HG03457 (cell line): ENCODE data around the gene DMAC2L.
"Not testable (repeated sequence)": the region's sequence is repeated elsewhere in the genome, so short reads cannot be mapped to it uniquely, and the experiment has no call there.

Experiments
- ATAC-seq: cut with Tn5 transposase; IDR thresholded peaks from one replicate; pipeline ENCODE4 v1.9.1; 2021; ENCODE audit warnings: moderate number of reproducible peaks; ENCODE audit not compliant: unreplicated experiment

The DMAC2L gene, protein sequence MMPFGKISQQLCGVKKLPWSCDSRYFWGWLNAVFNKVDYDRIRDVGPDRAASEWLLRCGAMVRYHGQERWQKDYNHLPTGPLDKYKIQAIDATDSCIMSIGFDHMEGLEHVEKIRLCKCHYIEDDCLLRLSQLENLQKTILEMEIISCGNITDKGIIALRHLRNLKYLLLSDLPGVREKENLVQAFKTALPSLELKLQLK

DNA sequence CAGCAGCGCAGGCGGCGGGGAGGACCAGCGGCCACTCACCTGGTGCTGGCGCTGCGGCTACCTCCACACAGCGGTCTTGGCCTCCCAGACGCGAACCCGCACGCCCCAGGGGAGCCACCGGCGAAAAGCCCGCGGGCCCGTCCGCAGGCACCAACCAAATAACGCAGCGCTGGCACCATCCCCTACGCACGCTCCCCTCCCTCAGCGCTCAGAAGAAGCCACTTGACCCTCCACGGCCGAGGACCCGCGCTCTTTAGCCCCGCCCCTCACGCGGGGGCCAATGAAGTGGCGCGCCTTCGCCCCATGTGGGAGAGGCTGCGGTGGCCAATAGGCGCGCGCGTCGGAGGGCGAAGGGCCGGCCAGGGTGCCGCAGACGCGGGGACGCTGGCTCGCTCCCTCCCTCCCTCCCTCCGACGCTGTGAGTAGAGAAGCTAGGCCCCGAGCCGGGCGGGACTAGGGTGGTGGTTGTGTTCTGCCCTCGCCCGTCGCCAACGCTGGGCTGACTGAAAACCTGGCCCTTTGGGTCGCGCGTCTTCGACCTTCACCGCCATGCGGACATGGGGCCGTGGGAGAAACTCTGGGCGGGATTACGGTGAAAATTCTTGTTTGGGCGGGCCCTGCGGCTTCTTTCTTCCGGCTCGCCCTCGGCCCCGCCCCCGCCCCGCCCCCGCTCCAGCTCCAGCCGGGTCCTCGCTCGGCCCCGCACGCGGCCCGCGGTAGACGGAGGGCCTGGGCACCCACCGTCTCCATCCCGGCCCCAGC lies at the start of gene DMAC2L, which contains the start of gene L2HGDH:
TSS of gene DMAC2L (plus strand) at position 353 of the 762 bp plus-strand sequence. CDS start 9,164 bp downstream, outside the sequence.
TSS of gene L2HGDH (minus strand) at position 258 of the 762 bp plus-strand sequence. CDS start at position 179, 79 bp downstream.
- peak; percentile 92 for ATAC-seq

DNA sequence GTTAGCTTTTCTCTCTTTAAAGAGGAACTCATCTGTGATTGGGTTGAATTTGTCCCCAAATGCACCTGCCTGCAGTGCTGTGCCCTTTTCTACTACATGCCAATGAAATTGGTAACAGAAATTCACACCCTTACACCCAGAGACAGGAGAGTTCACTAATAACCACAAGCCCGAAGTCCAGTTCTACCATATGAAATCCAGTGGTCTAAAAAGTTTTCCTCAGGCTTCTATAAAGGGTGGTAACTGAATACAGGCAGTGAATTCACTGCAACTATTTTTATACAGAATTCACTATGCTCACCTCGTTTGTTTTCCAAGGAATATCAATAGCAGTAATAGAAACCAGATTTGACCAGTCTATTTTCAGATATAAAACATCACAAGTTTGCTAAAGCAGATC lies 49.3 kb upstream of the DMAC2L start:
- no peak for ATAC-seq

DNA sequence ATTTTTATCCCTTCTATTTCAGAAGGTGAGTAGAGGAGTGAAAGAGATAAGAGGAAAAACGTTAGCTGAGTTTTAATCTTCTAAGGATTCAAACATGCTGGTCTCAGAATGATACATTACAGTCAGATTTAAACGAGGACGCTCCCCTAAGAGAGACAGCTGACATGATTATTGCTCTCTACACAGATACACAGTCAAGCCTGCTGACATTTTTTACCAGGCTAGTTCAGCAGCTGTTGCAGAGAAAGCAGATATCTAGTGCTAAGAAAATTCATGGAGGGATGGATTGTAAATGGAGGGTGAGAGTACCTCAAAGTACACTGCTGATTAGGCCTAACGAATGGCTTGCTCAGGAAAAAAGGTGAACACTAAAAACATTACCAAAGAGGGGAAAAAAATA lies 48.8 kb upstream of the DMAC2L start:
- ATAC-seq: no peak

DNA sequence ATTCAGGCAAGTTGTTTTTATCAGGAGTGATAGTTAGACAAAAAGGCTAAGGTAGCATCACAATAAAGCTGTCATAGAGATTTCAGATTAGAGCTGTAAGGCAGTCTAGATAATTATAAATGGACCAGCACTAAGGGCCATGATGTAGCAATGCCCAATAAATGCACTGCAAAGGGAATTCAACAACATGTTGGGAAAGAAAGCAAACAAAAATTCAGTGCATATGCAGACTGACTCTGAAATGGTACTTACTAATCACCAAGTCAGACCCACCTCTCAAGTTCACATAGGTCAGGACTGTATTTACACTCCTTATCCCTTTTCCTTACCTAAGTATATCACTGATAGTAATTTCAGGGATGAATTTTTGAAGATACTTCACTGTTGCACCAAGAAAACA lies 47.1 kb upstream of the DMAC2L start:
- ATAC-seq: no peak

DNA sequence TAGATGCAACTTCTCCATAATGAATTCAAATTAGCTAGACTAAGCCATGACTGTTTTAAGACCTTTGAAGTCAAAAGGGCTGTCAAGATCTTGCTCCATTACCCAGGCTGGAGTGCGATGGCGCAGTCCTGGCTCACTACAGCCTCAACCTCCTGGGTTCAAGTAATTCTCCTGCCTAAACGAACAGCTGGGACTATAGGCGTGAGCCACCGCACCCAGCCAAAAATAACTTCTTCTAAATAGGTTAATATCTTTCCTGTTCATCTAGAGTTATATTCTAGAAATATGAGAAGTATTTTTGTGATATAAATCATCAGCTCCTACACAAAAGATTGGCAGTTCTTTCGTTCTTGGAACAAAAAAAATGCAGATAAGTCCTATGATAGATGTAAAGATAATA lies 41.2 kb upstream of the DMAC2L start:
- ATAC-seq: no peak

DNA sequence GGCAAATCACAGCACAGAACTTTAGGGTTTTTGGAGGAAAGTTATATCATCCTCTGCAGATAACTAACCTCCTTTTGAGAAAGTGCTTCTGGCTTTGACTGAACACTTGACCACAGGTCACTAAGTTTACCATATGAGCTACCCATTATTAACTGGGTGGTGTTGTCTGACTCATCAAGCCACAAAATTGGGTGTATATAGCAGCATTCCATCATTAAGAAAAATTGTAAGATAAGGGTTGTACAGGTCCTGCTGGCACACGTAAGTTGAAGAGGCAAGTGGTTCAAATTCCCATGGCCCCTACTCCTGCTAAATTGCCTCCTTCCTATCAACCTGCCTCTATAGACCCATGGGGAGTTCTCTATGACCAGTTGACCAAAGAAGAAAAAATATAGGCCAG lies 39.6 kb upstream of the DMAC2L start:
- no peak for ATAC-seq

DNA sequence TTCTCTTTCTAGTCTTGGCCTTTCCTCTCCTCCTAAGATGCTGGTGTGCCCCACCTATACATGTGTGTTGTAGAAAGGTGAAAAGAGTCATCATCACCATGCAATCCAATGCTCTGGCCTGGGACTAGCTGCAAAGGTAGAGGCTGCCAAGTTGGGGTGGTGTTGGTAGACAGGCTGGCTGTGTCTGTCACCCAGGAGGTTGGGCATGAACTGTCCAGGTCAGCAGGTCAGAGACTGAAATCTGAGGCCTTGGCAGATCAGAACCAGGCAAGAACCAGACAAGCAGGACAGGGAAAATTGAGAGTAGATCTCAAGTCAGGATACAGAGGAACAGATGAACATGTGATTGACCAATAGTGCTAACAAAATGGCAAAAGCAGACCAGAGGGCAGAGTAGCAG lies 26.3 kb upstream of the DMAC2L start:
- no peak for ATAC-seq

DNA sequence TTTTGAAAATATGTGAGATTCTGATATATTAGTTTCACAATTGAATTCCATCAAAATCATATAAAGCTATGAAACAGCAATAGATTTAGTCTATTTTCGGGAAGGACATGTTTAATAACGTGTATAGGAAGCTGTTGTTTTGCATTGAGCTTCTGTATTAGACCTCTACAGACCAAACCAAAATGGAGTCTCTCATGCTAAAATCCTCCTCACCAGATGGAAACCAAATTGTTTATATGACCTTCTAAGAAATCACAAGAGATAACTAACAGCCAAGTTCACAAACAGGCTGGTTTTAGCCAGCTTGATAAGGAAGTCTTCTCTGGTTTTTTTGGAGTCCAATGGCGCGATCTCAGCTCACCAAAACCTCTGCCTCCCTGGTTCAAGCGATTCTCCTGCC lies 24.0 kb upstream of the DMAC2L start:
- no peak for ATAC-seq

DNA sequence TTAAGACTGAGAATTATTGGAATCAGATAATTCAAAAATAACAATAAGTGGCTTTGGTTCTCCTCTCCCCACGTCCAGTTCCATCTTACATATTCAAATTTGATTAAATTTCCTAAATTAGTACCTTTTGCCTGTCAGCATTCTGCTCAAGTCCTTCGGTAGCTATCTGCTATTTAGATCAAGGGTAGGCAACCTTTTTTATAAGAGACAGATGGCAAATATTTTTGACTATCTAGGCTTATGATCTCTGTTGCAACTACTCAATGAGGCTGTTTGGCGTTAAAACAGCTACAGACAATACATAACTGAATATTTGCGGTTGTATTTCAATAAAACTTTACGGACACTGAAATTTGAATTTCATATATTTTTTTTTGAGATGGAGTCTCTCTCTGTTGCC lies 21.8 kb upstream of the DMAC2L start:
- no peak for ATAC-seq

DNA sequence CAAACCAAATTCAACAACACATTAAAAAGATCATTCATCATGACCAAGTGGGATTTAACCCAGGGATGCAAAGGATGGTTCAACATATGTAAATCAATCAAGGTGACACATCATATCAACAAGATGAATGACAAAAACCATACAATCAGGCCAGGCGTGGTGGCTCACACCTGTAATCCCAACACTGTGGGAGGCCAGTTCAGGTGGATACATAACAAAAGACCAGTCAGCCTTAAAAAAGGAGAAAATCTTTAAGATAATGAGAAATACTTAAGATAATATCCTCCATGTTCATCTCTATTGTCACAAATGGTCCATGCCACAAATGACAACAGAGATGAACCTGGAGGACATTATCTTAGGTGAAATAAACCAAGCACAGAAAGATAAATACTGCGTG lies 12.5 kb upstream of the DMAC2L start:
- no peak for ATAC-seq

DNA sequence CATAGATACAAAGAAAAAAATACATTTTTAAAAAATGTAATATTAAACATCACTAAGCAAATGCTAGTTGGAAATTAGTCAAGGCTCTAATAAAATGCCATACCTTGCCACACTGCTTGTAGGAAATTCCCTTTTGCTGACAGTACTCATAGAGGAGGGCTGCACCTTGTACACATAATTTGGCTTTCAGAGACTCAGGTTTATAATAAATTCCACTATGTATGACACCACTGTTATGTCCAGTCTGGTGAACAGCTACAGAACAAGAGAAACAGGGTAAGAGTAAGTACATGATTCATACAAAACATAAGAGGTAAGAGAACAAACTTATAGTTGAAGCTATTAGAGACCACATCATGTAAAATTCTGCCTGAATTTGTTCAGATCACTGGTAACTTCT lies 10.2 kb upstream of the DMAC2L start:
- no peak for ATAC-seq

DNA sequence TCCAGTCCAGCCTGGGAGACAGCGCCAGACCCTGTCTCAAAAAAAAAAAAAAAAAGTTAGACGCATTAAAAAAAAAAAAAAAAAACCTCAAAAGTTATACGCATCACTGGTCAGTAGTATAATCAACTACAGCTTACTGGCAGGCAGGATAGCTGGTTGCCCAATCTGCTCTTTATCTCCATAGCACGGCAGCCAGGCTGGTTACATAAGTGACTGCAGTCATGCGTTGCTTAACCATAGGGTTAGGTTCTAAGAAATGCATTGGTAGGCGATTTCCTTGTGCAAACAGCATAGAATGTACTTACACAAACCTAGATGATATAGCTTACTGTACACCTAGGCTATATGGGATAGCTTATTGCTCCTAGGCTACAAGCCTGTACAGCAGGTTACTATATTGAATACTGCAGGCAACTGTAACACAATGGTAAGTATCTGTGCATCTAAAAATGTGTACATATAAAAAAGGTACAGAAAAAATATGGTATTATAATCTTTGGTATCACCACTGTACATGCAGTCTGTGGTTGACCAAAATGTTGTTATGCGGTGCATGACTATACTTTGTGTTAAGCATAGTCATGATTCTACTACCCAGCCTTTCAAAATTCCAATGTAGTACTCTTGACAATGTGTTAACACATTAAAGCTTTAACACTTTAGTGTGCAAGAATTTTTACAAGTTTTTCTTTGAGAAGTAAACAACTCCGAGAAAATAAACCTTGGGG lies 8.2 kb upstream of the DMAC2L start:
- no peak for ATAC-seq

DNA sequence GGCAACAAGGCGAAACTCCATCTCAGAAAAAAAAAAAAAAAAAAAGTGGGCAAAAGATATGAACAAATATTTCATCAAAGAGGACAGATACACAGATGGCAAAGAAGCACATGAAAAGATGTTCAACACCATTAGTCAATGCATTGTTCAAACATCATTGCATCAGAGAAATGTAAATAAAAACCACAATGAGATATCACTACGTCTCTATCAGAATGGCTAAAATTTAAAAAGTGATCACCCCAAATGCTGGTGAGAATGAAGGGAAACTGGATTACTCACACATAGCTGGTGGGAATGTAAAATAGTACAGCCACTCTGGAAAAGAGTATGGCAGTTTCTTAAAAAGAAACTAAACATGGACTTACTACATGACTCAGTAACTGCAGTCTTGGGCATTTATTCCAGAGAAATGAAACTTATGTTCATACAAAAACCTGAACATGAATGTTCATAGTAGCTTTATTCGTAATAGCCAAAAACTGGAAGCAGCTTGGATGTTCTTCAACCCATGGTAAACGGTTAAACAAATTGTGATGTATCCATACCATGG lies 3.7 kb upstream of the DMAC2L start:
- ATAC-seq: no peak

DNA sequence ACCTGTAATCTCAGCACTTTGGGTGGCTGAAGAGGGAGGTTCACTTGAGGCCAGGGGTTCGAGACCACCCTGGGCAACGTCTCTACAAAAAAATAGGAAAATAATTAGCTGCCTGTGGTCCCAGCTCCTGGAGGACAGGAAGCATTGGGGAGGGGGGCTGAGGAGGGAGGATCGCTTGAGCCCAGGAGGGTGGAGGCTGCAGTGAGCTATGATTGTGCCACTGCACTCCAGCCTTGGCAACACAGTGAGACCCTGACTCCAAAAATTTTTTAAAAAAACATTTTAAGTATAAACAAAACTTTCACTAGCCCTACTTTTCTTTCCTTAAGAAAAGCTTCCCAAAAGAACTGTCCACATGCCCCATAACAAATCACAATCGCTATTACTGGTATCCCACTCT lies 1.7 kb upstream of the DMAC2L start:
- ATAC-seq: no peak

DNA sequence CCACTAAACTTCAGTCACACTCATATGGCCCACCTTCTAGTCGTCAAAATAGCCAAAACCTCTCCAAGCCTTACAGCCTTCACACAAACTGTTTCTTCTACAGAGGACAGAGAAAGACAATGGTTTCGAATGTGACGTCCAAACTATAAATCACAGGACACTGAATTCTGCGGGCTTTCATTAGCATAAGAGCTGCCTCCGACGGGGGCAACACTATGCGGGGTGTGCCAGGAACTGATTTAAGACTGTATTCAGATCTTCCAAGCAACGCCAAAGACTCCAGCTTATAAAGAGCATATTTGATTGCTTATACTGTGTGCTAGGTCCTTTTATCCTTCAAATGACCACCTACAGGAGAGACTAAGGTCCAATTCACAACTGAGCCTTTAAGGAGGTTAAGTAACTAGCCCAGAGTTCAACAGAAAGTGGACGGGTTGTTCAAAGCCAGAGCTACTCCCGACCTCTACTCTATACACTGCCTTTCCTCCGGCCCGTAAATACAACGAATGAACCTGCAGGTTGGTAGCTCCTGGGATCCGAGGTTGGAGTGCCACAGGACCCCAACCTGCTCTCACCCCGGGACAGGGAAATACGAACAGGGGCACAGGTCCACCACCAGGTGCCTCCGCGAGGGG lies 670 bp upstream of the DMAC2L start:
- no peak for ATAC-seq

DNA sequence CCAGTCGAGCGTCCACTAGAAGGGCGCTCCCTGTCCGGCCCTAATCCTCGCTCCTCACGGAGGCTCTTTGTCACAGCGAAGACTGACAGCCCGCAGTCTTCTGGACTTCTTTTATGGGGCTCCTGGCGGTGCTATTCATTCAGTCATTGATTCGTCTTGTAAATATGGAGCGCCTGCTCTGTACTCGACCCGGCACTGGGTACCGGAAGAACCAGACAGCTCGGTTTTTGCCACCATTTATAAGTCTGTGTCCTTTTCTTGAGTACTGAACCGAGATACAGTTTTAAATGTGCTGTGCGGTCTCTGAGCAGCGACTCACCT lies 570 bp downstream of the DMAC2L start:
- peak; percentile 10 for ATAC-seq

DNA sequence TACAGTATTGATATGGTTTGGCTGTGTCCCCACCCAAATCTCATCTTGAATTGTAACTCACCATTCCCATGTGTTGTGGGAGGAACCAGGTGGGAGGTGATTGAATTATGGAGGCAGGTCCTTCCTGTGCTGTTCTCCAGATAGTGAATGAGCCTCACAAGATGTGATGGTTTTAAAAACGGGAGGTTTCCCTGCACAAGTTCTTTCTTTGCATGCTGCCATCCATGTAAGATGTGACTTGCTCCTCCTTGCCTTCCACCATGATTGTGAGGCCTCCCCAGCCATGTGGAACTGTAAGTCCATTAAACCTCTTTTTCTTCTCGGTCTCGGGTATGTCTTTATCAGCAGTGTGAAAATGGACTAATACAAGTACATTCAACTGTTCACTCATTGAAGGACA lies 2.0 kb downstream of the DMAC2L start:
- ATAC-seq: not testable (repeated sequence)

DNA sequence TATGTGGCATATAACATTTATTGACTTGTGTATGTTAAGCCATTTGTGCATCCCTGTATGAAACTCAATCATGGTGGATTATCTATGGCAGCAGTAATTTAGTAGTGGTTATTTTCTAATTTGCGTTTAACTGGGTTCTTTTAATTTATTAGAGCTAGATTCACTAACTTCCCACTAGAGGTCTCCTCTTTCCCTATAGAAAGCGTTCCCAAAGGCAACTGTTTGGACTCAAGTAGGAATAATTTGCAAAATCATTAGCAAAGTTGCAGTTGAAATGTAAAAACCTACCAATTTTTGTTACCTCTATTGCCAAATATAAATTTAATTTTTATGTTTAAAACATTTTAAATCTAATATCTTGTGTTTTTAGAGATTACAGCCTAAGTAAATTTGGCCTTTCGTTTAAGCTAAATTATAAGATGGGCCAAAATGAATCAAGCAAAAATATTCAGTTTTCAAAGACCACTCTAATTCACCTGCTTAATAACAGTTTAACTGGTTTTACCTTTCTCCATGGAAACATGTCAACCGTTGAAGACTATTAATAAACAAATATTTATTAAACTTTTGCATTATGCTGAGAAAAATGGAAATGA lies 6.0 kb downstream of the DMAC2L start:
- no peak for ATAC-seq

DNA sequence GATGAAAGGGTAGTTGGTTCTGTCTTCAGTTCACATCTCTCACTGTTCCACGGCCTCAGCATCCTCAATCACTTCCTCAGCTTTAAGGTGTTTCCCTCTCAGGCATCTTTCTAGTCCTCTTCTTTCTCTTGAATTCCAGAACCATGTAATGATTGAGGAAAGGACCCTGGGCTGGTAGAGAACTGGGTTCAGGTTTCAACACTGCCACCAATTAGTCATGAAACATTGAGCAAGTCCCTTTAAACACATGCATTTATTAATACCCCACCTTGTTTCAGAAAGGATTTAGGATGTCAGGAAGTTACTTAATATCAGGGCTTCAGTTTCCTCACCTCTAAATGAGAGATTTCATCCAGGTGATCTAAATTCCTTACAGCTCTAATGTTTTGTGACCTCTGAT lies 7.2 kb downstream of the DMAC2L start:
- ATAC-seq: no peak

DNA sequence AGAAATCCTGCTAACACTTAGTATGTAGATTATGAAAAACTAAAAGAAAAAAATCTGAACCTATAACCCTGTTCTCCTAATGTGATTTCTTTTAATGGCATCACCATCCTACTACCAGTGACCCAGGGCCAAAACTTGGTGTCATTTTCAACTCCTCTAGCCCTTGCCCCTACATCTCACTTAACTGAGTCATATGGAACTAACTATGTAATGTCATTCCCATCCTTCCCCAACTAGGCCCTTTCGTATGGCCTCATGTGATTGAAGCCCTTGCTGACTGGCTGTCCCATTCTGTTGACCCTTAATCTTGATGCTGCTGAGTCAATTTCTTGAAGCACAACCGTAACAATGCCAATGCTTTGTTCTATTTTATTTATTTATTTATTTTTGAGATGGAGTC lies 7.6 kb downstream of the DMAC2L start:
- no peak for ATAC-seq

DNA sequence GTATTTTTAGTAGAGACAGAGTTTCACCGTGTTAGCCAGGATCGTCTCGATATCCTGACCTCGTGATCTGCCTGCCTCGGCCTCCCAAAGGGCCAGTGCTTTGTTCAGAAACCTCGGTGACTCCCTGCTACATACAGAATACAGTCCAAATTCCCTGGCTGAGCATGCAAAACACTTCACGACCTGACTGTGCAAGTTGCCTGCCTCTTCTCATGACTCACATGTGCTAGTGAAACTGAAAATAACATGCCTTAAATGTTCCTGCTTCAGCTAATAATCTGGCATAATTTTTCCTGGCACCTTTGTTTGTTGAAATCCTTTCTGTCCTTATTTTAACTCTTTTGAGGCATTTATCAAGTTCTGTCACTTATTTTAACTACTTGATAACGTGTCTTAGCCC lies 8.2 kb downstream of the DMAC2L start:
- ATAC-seq: no peak
